PFSK-1 (cell line): Measurements from ENCODE around the gene ECHDC1.

Experiments
- FOXP2 ChIP-seq: optimal IDR thresholded peaks from 2 replicates; pipeline ENCODE3; 2011; ENCODE audit warnings: borderline replicate concordance, control low read depth, inconsistent platforms; ENCODE audit not compliant: insufficient read depth; ENCODE audit errors: extremely low read length, extremely low read depth
- POLR2AphosphoS5 ChIP-seq: IDR thresholded peaks from 2 replicates; pipeline ENCODE4 v1.6.1; 2012; ENCODE audit warnings: low read depth, mild to moderate bottlenecking, control low read depth, low read length, moderate library complexity
- REST ChIP-seq, 2 experiments: IDR thresholded peaks; 2 replicates each; pipeline versions ENCODE4 v1.6.1 to v1.8.0; 2011 to 2012; ENCODE audit warnings: low read depth in 2 of 2, low read length in 2 of 2, control low read depth in 1 of 2, inconsistent platforms in 1 of 2, mild to moderate bottlenecking in 1 of 2, moderate library complexity in 1 of 2; ENCODE audit not compliant: insufficient read depth in 1 of 2
- SIN3A ChIP-seq: IDR thresholded peaks from 2 replicates; pipeline ENCODE4 v1.6.1; 2012; ENCODE audit warnings: mild to moderate bottlenecking, low read length, moderate library complexity, borderline replicate concordance; ENCODE audit not compliant: insufficient read depth
- TAF1 ChIP-seq: IDR thresholded peaks from 2 replicates; pipeline ENCODE4 v1.6.1; 2012; ENCODE audit warnings: low read length, control low read depth, borderline replicate concordance; ENCODE audit not compliant: insufficient read depth

ECHDC1 gene

GRCh38 chr6:127267646-127268625, 75.5 kb downstream of the ECHDC1 start:
- TF ChIP-seq SIN3A (no peak), POLR2AphosphoS5 (no peak), TAF1 (no peak), REST (IDR thresholded peaks at IDR 0.05; ENCODE audit: insufficient read depth in 1 of 2, low read depth in 2 of 2, low read length in 2 of 2) (no peak), FOXP2 (no peak)

GRCh38 chr6:127266892-127267645, 76.3 kb downstream of the ECHDC1 start:
- TF ChIP-seq REST (IDR thresholded peaks at IDR 0.05; ENCODE audit: insufficient read depth in 1 of 2, low read depth in 2 of 2, low read length in 2 of 2) (0 out of 4 replicates have a peak, but pooled peaks of 1 of the 2 experiments have one; percentile 42), POLR2AphosphoS5 (peak; percentile 93; the same call in 1 of the 2 replicates), SIN3A (0 out of 2 replicates have a peak, but pooled peaks have one; percentile 75), FOXP2 (no peak), TAF1 (no peak; the same call in 1 of the 2 replicates)

GRCh38 chr6:127266178-127266891, 77.1 kb downstream of the ECHDC1 start, which contains the start of gene RNF146:
TSS of gene RNF146 (plus strand) at chr6:127266864. CDS start at chr6:127280339, 13,475 bp downstream.
- TF ChIP-seq TAF1 (peak; percentile 82), FOXP2 (peak; percentile 80), SIN3A (no peak)

- no peak for TF ChIP-seq SIN3A
- no peak for TF ChIP-seq REST (IDR thresholded peaks at IDR 0.05; ENCODE audit: insufficient read depth in 1 of 2, low read depth in 2 of 2, low read length in 2 of 2)
- TF ChIP-seq POLR2AphosphoS5: no peak
- no peak for TF ChIP-seq TAF1
- TF ChIP-seq FOXP2: no peak
Measured at GRCh38 chr6:127263481-127263880, 79.9 kb downstream of the ECHDC1 start.
